Measurements from ENCODE around the gene EDARADD. TPM values are rescaled to one million over a fixed set of nuclear protein-coding genes. Genes with fewer than 3 reads are reported as not detected.
"Not testable (repeated sequence)": the region's sequence is repeated elsewhere in the genome, so short reads cannot be mapped to it uniquely, and the experiment has no call there.

The EDARADD gene
- total RNA-seq, result not detected in 2 replicates

- DNase-seq, result no peak
Measured at GRCh38 chr1:236393681-236394481, at the start of gene EDARADD. Gene EDARADD, plus strand, starts transcription at chr1:236394286. Its CDS starts 159 bp downstream, at chr1:236394445.

GRCh38 chr1:236345728-236346127 lies 48.4 kb upstream of the EDARADD start:
- peak; percentile 7 for DNase-seq

- DNase-seq, result no peak
Measured at GRCh38 chr1:236348071-236348470, 46.0 kb upstream of the EDARADD start.

GRCh38 chr1:236350308-236350707 lies 43.8 kb upstream of the EDARADD start:
- DNase-seq, result no peak

GRCh38 chr1:236351875-236352573 lies 42.1 kb upstream of the EDARADD start:
- DNase-seq, result no peak

GRCh38 chr1:236352747-236353146 lies 41.3 kb upstream of the EDARADD start:
- not testable (repeated sequence) for DNase-seq

GRCh38 chr1:236353813-236354212 lies 40.3 kb upstream of the EDARADD start:
- no peak for DNase-seq

- DNase-seq, result no peak
Measured at GRCh38 chr1:236354330-236355147, 39.5 kb upstream of the EDARADD start.

- DNase-seq, result no peak
Measured at GRCh38 chr1:236356141-236356540, 37.9 kb upstream of the EDARADD start.

GRCh38 chr1:236361909-236362590 lies 32.0 kb upstream of the EDARADD start:
- no peak for DNase-seq

GRCh38 chr1:236363237-236363636 lies 30.8 kb upstream of the EDARADD start:
- DNase-seq, result no peak

GRCh38 chr1:236365999-236366570 lies 28.0 kb upstream of the EDARADD start:
- no peak for DNase-seq

- DNase-seq, result not testable (repeated sequence)
Measured at GRCh38 chr1:236366681-236367080, 27.4 kb upstream of the EDARADD start.

GRCh38 chr1:236370420-236370819 lies 23.7 kb upstream of the EDARADD start:
- no peak for DNase-seq

- DNase-seq, result no peak
Measured at GRCh38 chr1:236371083-236371482, 23.0 kb upstream of the EDARADD start.

GRCh38 chr1:236377832-236378535 lies 16.1 kb upstream of the EDARADD start:
- no peak for DNase-seq

GRCh38 chr1:236381565-236382158 lies 12.4 kb upstream of the EDARADD start:
- DNase-seq, result no peak

GRCh38 chr1:236388332-236388731 lies 5.8 kb upstream of the EDARADD start:
- no peak for DNase-seq

- no peak for DNase-seq
Measured at GRCh38 chr1:236389253-236389652, 4.8 kb upstream of the EDARADD start.

- no peak for DNase-seq
Measured at GRCh38 chr1:236391008-236391407, 3.1 kb upstream of the EDARADD start.

GRCh38 chr1:236392182-236392581 lies 1.9 kb upstream of the EDARADD start:
- no peak for DNase-seq

Measured in dermis blood vessel endothelial cell (primary cell).